B cell (primary cell): ENCODE data around the gene SHOX. TPM values are rescaled to one million over a fixed set of nuclear protein-coding genes. Genes with fewer than 3 reads are reported as not detected.

Experiments
- ATAC-seq: fragments of 200-7000 bp; cut with Tn5 transposase; one replicate; pipeline ENCODE4 v1.10.0; 2021; ENCODE audit warnings: low read depth, mild to moderate bottlenecking, moderate number of reproducible peaks, moderate library complexity
- CTCF ChIA-PET: fragments of 350-600 bp; sonication (Branson Sonifier 250); formaldehyde crosslinking; loops from one replicate; lab custom pipeline; 2021; ENCODE audit warnings: antibody characterized with exemption, inconsistent platforms; lab: Charles Lee
- POLR2A ChIA-PET: fragments of 350-600 bp; sonication (Branson Sonifier 250); formaldehyde crosslinking; loops from one replicate; lab custom pipeline; 2021; ENCODE audit warnings: antibody characterized with exemption; lab: Charles Lee
- DNase-seq: peaks from one replicate; pipeline ENCODE4 v3.0.0; 2013
- H2AFZ ChIP-seq: 2 replicates; pipeline ENCODE4 v1.6.1; 2012; ENCODE audit warnings: mild to moderate bottlenecking, low read depth, low read length; ENCODE audit not compliant: insufficient read depth, poor library complexity, severe bottlenecking
- H3K27ac ChIP-seq, 2 donors: 1 replicate in 1 of 2; 2 replicates in 1 of 2; pipeline ENCODE4 v1.5.1; 2012 to 2013; ENCODE audit warnings: low read length in 2 of 2, mild to moderate bottlenecking in 2 of 2, moderate library complexity in 1 of 2
- H3K27me3 ChIP-seq, 4 experiments: fragments of 200-600 bp in 1 of 4; sonication (generic) in 1 of 4; replicated peaks in 1 of 4; 1 replicate in 2 of 4; 2 replicates in 2 of 4; pipeline versions ENCODE4 v1.6.1 to v1.7.0; 2013 to 2016; ENCODE audit warnings: low read length in 3 of 4, mild to moderate bottlenecking in 2 of 4, mixed read lengths in 1 of 4, moderate library complexity in 1 of 4; ENCODE audit not compliant: insufficient read depth in 4 of 4, control insufficient read depth in 3 of 4; ENCODE audit errors: control extremely low read depth in 1 of 4
- H3K36me3 ChIP-seq, 2 experiments: replicated peaks in 1 of 2; 1 replicate in 1 of 2; 2 replicates in 1 of 2; pipeline versions ENCODE4 v1.6.1 to v1.7.1; 2013; ENCODE audit warnings: low read length in 1 of 2; ENCODE audit not compliant: insufficient read depth in 2 of 2, control insufficient read depth in 1 of 2; ENCODE audit errors: control extremely low read depth in 1 of 2, extremely low read depth in 1 of 2
- H3K4me1 ChIP-seq, 2 donors: fragments of 200-600 bp in 1 of 2; sonication (generic) in 1 of 2; 1 replicate in 1 of 2; 2 replicates in 1 of 2; pipeline versions ENCODE4 v1.5.1 to v1.6.1; 2013 to 2017; ENCODE audit warnings: low read length in 2 of 2; ENCODE audit not compliant: control insufficient read depth in 2 of 2, insufficient read depth in 2 of 2
- H3K4me2 ChIP-seq: replicated peaks from 2 replicates; pipeline ENCODE3; 2012; ENCODE audit warnings: mild to moderate bottlenecking, low read depth, low read length; ENCODE audit not compliant: poor library complexity, severe bottlenecking
- H3K4me3 ChIP-seq, 5 experiments: fragments of 200-600 bp in 1 of 5; sonication (generic) in 1 of 5; 1 replicate in 3 of 5; 2 replicates in 2 of 5; pipeline versions ENCODE4 v1.5.1 to v1.7.0; 2011 to 2016; ENCODE audit warnings: low read length in 4 of 5, mild to moderate bottlenecking in 4 of 5, low read depth in 2 of 5, control low read depth in 1 of 5, moderate library complexity in 1 of 5; ENCODE audit not compliant: insufficient read depth in 1 of 5; ENCODE audit errors: control extremely low read depth in 1 of 5, extremely low read depth in 1 of 5
- H3K79me2 ChIP-seq: fragments of 200-600 bp; sonication (generic); one replicate; pipeline ENCODE4 v1.6.0; 2016; ENCODE audit warnings: low read length; ENCODE audit not compliant: control insufficient read depth, insufficient read depth
- H3K9ac ChIP-seq: fragments of 200-600 bp; sonication (generic); 2 replicates; pipeline ENCODE4 v1.6.1; 2017; ENCODE audit warnings: mild to moderate bottlenecking, low read length, moderate library complexity
- H3K9me3 ChIP-seq, 3 donors: one replicate each; pipeline versions ENCODE4 v1.6.1 to v1.7.1; 2013; ENCODE audit warnings: low read length in 2 of 3; ENCODE audit not compliant: control insufficient read depth in 2 of 3, insufficient read depth in 1 of 3; ENCODE audit errors: control extremely low read depth in 1 of 3
- H4K20me1 ChIP-seq: 2 replicates; pipeline ENCODE4 v1.6.0; 2012; ENCODE audit warnings: mild to moderate bottlenecking, low read length; ENCODE audit not compliant: insufficient read depth, control insufficient read depth, poor library complexity, severe bottlenecking
- H3K27ac Mint-ChIP-seq: one replicate; pipeline ENCODE4 v1.8.0; 2021; ENCODE audit warnings: mixed read lengths
- H3K27me3 Mint-ChIP-seq: one replicate; pipeline ENCODE4 v1.8.0; 2021; ENCODE audit warnings: mixed read lengths
- H3K4me1 Mint-ChIP-seq: one replicate; pipeline ENCODE4 v1.8.0; 2021; ENCODE audit warnings: mixed read lengths
- H3K4me3 Mint-ChIP-seq: one replicate; pipeline ENCODE4 v1.8.0; 2021; ENCODE audit warnings: mixed read lengths
- H3K9me3 Mint-ChIP-seq: one replicate; pipeline ENCODE4 v1.8.0; 2022; ENCODE audit warnings: mixed read lengths; ENCODE audit not compliant: insufficient read depth
- EZH2 ChIP-seq: IDR thresholded peaks from 2 replicates; pipeline ENCODE4 v1.6.1; 2012; ENCODE audit warnings: borderline replicate concordance, low read depth, mild to moderate bottlenecking, moderate library complexity, low read length; ENCODE audit not compliant: insufficient read depth, poor library complexity, severe bottlenecking
- WGBS: methylation state at CpG from one replicate; pipeline ENCODE4 v1.1.5; 2013; ENCODE audit warnings: missing lambda C conversion rate; ENCODE audit not compliant: insufficient coverage; 5-methylcytosine and 5-hydroxymethylcytosine counted together
- intact Hi-C: fragments of 100-400 bp; cut with micrococcal nuclease; formaldehyde crosslinking; loops from one replicate; pipeline ENCODE4 v1.10.0; 2022
- polyA plus RNA-seq: library from polyadenylated mRNA; depleted of rRNA; stranded (reverse); fragments of >200 nt; gene quantifications from 2 replicates; pipeline ENCODE4 v1.2.3, GENCODE V29; 2012
- total RNA-seq, 2 donors: library from RNA; stranded (reverse); fragments of 120-200 nt in 1 of 2; gene quantifications; 1 replicate in 1 of 2; 2 replicates in 1 of 2; pipeline versions ENCODE4 v1.2.3 to v1.2.4, GENCODE V29; 2013 to 2022
- TF ChIP-seq, protein P1 (sequence below): fragments of 200-600 bp; IDR thresholded peaks from one replicate; pipeline ENCODE4 v1.8.0; 2022; ENCODE audit warnings: antibody characterized with exemption, mild to moderate bottlenecking

The SHOX gene
- total and polyA plus RNA-seq, 2 donors (not counting 1 experiment from before 2014, with no cell fraction given) = not detected

DNA sequence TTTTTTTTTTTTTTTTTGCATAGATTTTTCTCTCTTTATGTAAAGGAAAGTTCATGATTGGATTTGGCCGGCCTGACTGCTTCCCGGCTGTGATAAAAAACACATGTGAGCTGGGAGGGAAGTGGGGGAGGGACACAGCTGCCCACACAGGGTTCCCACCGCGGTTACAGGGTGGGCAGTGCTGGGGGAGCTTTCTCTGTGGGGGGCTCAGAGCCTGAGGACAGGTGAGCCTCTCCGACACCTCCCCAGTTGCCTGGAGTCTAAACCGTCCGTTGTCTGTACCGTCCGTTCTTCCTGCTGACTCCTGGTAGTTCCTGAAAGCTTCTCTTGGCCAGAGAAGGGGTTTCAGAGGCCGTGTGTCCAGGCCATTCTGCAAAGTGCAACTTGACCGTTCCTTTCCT, 21.8 kb downstream of the SHOX start:
- no peak overlapping the region for H3K9ac ChIP-seq
- DNase-seq (no peak), ATAC-seq (no peak)
- H3K4me1 ChIP-seq = no peaks in the 10 kb centered on the region
- no peaks in the 10 kb centered on the region for H3K79me2 ChIP-seq
- no peaks in the 10 kb centered on the region for H4K20me1 ChIP-seq
- H3K27ac ChIP-seq = no peak overlapping the region
- Mint-ChIP-seq H3K27ac (no peak overlapping the region), H3K4me1 (no peaks in the 10 kb centered on the region), H3K9me3 (no peaks in the 10 kb centered on the region), H3K4me3 (no peak overlapping the region), H3K27me3 (no peaks in the 10 kb centered on the region)
- H3K36me3 ChIP-seq = no peaks in the 10 kb centered on the region
- ChIA-PET CTCF (no interaction called here), POLR2A (no interaction called here)
- H2AFZ ChIP-seq = no peak overlapping the region
- H3K4me3 ChIP-seq = no peak overlapping the region
- peaks cover 0 to 4% (median 0%) of the 10 kb centered on the region in 3 donors for H3K9me3 ChIP-seq
- WGBS = 55% methylated on average over 11 of the region's 11 CpGs
- H3K27me3 ChIP-seq = no peaks in the 10 kb centered on the region
- TF ChIP-seq, protein P1, sequence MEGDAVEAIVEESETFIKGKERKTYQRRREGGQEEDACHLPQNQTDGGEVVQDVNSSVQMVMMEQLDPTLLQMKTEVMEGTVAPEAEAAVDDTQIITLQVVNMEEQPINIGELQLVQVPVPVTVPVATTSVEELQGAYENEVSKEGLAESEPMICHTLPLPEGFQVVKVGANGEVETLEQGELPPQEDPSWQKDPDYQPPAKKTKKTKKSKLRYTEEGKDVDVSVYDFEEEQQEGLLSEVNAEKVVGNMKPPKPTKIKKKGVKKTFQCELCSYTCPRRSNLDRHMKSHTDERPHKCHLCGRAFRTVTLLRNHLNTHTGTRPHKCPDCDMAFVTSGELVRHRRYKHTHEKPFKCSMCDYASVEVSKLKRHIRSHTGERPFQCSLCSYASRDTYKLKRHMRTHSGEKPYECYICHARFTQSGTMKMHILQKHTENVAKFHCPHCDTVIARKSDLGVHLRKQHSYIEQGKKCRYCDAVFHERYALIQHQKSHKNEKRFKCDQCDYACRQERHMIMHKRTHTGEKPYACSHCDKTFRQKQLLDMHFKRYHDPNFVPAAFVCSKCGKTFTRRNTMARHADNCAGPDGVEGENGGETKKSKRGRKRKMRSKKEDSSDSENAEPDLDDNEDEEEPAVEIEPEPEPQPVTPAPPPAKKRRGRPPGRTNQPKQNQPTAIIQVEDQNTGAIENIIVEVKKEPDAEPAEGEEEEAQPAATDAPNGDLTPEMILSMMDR = no peak
- no peak for TF ChIP-seq EZH2
- H3K4me2 ChIP-seq = no peak overlapping the region
- intact Hi-C loops = no loop called here

DNA sequence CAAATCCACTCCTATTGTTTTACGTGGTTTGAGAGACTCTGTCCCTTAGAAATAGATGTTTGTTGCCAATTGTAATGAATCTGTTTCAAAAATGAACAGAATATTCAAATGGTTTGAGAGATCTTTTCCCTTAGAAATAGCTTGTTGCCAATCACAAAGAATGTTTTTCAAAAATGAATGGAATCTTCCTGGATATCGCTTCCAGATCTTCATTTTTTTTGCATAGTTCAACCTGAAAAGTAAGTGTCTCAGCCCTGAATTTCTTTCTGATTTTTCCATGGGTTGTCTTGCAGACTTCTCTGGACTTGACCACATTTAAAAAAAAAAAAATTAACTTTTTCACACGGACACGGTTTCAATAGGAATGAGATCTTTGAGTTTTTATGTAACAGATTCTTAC, 22.7 kb downstream of the SHOX start:
- Histone ChIP-seq H3K4me2 (no peak overlapping the region), H3K79me2 (no peaks in the 10 kb centered on the region), H3K36me3 (no peaks in the 10 kb centered on the region), H3K4me1 (no peaks in the 10 kb centered on the region), H3K27me3 (no peaks in the 10 kb centered on the region), H2AFZ (no peak overlapping the region), H3K9me3 (peaks cover 0 to 4% (median 0%) of the 10 kb centered on the region in 3 donors), H3K27ac (no peak overlapping the region), H4K20me1 (no peaks in the 10 kb centered on the region), H3K9ac (no peak overlapping the region), H3K4me3 (no peak overlapping the region)
- no peak for TF ChIP-seq EZH2
- TF ChIP-seq, protein P1 = no peak
- no peak overlapping the region for H3K4me3 Mint-ChIP-seq
- ChIA-PET CTCF (no interaction called here), POLR2A (no interaction called here)
- H3K27ac Mint-ChIP-seq = no peak overlapping the region
- ATAC-seq = no peak
- DNase-seq = no peak
- intact Hi-C loops = no loop called here
- WGBS = 89% methylated on average over 1 of the region's 4 CpGs
- H3K27me3 Mint-ChIP-seq = no peaks in the 10 kb centered on the region
- H3K9me3 Mint-ChIP-seq = no peaks in the 10 kb centered on the region
- no peaks in the 10 kb centered on the region for H3K4me1 Mint-ChIP-seq
